SW 1271 (cell line): ENCODE measurements around the gene BCAR3.
"Not testable (repeated sequence)": the region's sequence is repeated elsewhere in the genome, so short reads cannot be mapped to it uniquely, and the experiment has no call there.

ENCODE experiments used
- DNase-seq, 2 experiments: peaks; one replicate each; lab custom pipeline; 2025; lab: John Stamatoyannopoulos, UW

The BCAR3 gene

GRCh38 chr1:93597709-93598108, 83.9 kb downstream of the BCAR3 start:
- no peak for DNase-seq

GRCh38 chr1:93596329-93597089, 85.1 kb downstream of the BCAR3 start:
- DNase-seq: no peak

- DNase-seq: no peak
Observed at GRCh38 chr1:93595743-93596142, 85.9 kb downstream of the BCAR3 start.

- DNase-seq: no peak
Observed at GRCh38 chr1:93595266-93595665, 86.4 kb downstream of the BCAR3 start.

- no peak for DNase-seq
Observed at GRCh38 chr1:93594603-93594880, 87.1 kb downstream of the BCAR3 start.

- DNase-seq: no peak
Observed at GRCh38 chr1:93593854-93594602, 87.6 kb downstream of the BCAR3 start.

- no peak for DNase-seq
Observed at GRCh38 chr1:93592551-93592949, 89.1 kb downstream of the BCAR3 start.

GRCh38 chr1:93591676-93592550, 89.7 kb downstream of the BCAR3 start:
- no peak for DNase-seq

- not testable (repeated sequence) for DNase-seq
Observed at GRCh38 chr1:93591291-93591675, 90.4 kb downstream of the BCAR3 start.

- no peak for DNase-seq
Observed at GRCh38 chr1:93588955-93589354, 92.7 kb downstream of the BCAR3 start.

GRCh38 chr1:93588206-93588605, 93.4 kb downstream of the BCAR3 start:
- no peak for DNase-seq

GRCh38 chr1:93587354-93587753, 94.3 kb downstream of the BCAR3 start:
- no peak for DNase-seq

GRCh38 chr1:93585059-93585966, 96.3 kb downstream of the BCAR3 start:
- DNase-seq: no peak

GRCh38 chr1:93584261-93585003, 97.2 kb downstream of the BCAR3 start:
- no peak for DNase-seq

- DNase-seq: no peak
Observed at GRCh38 chr1:93581917-93582850, 99.5 kb downstream of the BCAR3 start.

- DNase-seq: no peak
Observed at GRCh38 chr1:93579891-93580290, 101.7 kb downstream of the BCAR3 start.

- no peak for DNase-seq
Observed at GRCh38 chr1:93578911-93579825, 102.5 kb downstream of the BCAR3 start.

- DNase-seq: no peak
Observed at GRCh38 chr1:93578433-93578830, 103.2 kb downstream of the BCAR3 start.
